ENCODE data around the gene ACAD11.

Gene ACAD11

GRCh38 chr3:132549890-132550578 is 109.6 kb downstream of the ACAD11 start:
- no peak for DNase-seq

- DNase-seq = no peak
These were observed 110.4 kb downstream of the ACAD11 start for GRCh38 chr3:132549169-132549568.

GRCh38 chr3:132545471-132545870 is 114.1 kb downstream of the ACAD11 start:
- DNase-seq = no peak

GRCh38 chr3:132544130-132544529 is 115.5 kb downstream of the ACAD11 start:
- DNase-seq = no peak

- no peak for DNase-seq
These were observed 116.4 kb downstream of the ACAD11 start for GRCh38 chr3:132543011-132543739.

- no peak for DNase-seq
These were observed 117.0 kb downstream of the ACAD11 start for GRCh38 chr3:132542577-132542976.

- DNase-seq = no peak
These were observed 119.9 kb downstream of the ACAD11 start for GRCh38 chr3:132539681-132540080.

- DNase-seq = no peak
These were observed 121.5 kb downstream of the ACAD11 start for GRCh38 chr3:132538072-132538471.

GRCh38 chr3:132537297-132537696 is 122.3 kb downstream of the ACAD11 start:
- DNase-seq = no peak

GRCh38 chr3:132536442-132537153 is 123.0 kb downstream of the ACAD11 start:
- DNase-seq = no peak

GRCh38 chr3:132535575-132536441 is 123.8 kb downstream of the ACAD11 start:
- peak; percentile 14 to 17 for DNase-seq

- no peak for DNase-seq
These were observed 129.0 kb downstream of the ACAD11 start for GRCh38 chr3:132530624-132531023.

- no peak for DNase-seq
These were observed 137.3 kb downstream of the ACAD11 start for GRCh38 chr3:132522353-132522752.

GRCh38 chr3:132521901-132522300 is 137.7 kb downstream of the ACAD11 start:
- DNase-seq = no peak

GRCh38 chr3:132519914-132520313 is 139.7 kb downstream of the ACAD11 start:
- DNase-seq = peak; percentile 43 to 70

- no peak for DNase-seq
These were observed 142.3 kb downstream of the ACAD11 start for GRCh38 chr3:132517311-132517710.

GRCh38 chr3:132513057-132513456 is 146.6 kb downstream of the ACAD11 start:
- DNase-seq = no peak

GRCh38 chr3:132509506-132509905 is 150.1 kb downstream of the ACAD11 start:
- no peak for DNase-seq

GRCh38 chr3:132509096-132509495 is 150.5 kb downstream of the ACAD11 start:
- DNase-seq = no peak
